NCI-H2196 treated with DMSO at 0.1 percent for 48 hours (cell line): ENCODE measurements around the gene DSCAML1.

Experiments
- DNase-seq: peaks from one replicate; lab custom pipeline; 2025; ENCODE audit not compliant: unreplicated experiment; lab: John Stamatoyannopoulos, UW

The DSCAML1 gene

GRCh38 chr11:117795638-117796455, 1.2 kb downstream of the DSCAML1 start:
- no peak for DNase-seq

GRCh38 chr11:117794772-117795629, 2.0 kb downstream of the DSCAML1 start:
- DNase-seq, result no peak

DNA sequence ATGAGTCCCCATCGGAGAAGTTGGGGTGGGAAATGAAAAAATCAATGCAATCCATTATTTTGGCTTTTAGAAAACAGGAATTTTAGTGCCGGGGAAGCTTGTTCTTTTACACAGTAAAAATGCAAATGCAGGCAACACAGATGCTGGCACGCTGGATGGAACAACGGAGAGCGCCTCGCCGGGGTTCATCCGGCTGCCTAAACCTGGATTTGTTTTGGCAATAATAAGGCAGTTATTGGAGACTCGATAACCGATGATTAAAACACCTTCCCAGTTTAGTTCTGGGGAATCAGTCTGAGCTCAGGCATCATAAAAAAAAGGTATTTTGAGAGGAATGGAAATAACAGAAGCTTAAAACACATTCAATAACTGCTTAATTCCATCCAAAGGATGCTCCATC, 2.9 kb downstream of the DSCAML1 start:
- DNase-seq, result no peak

DNA sequence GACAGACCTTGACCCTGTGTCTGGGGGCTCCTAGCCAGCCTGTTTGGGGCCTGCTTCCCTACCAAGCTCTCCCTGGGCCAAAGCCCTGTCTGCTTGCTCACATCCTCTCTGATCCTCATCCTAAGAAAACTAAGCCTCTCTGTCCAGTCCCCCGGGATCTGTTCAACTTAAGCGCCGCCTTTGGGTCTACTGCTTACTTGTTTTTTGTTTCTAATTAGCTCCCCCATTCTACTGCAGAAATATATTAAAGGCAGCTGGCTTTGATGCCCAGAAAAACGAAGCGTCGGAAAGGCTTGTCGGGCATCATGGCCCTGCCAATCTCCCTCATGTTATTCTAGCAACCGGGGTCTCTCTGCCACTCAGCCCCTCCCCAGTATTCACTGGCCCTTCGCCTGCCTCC, 3.4 kb downstream of the DSCAML1 start:
- DNase-seq, result no peak

DNA sequence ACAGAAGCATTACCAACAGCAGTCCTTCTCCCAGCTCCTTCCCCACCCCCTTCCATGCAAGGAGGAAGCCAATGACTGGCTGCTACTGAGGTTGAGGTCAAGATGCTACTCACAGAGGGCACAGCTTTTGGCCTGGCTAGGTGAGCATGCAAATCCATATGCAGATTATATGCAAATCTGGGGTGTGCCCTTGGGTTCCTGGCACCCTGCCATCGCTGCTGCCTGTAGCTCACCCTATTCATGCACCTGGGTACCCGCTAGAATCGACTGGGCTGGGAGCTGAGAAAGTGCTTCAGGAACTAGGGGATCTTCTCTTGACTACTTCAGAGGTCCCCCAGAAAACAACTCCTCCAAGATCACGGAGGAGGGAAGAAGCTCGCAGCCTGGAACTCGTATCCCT, 4.0 kb downstream of the DSCAML1 start:
- no peak for DNase-seq

- no peak for DNase-seq
Measured at GRCh38 chr11:117792241-117792640, 4.8 kb downstream of the DSCAML1 start.

DNA sequence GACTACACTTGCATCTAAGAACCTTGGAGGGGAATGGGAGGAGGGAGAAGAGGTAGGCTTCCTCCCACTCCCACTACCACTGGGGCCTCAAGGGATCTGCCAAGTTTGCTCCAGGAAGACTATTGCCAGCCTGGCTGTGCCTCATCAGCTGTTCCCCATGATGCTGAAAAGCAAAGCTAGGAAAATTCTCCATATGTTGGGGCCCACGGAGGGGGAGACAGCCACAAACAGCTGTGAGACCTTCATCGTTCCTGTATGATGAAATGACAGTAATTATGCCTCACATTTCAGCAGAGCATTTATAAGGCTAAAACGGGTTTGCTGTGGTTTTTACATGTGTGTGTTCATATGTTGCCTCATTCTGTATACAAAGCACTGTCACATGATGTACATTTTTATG, 6.7 kb downstream of the DSCAML1 start:
- DNase-seq, result no peak

DNA sequence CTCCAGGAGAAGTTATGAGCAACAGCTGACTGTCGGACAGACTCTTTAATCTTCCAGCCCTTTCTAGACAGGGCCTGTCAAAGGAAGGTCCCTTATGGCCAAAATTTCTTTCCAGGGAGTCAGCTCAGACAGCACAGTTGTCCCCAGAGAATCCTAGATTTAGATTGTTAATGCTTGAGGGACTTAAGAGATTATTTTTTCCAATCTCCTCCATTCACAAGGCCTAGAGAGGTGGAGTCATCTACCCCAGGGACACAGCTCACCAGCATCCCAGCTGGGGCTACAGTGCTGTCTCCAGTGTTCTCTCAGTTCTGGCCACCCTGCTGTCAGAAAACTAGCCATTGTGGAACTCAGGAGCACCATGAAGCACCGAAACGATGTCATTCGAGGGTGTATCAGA, 7.8 kb downstream of the DSCAML1 start:
- DNase-seq, result no peak

DNA sequence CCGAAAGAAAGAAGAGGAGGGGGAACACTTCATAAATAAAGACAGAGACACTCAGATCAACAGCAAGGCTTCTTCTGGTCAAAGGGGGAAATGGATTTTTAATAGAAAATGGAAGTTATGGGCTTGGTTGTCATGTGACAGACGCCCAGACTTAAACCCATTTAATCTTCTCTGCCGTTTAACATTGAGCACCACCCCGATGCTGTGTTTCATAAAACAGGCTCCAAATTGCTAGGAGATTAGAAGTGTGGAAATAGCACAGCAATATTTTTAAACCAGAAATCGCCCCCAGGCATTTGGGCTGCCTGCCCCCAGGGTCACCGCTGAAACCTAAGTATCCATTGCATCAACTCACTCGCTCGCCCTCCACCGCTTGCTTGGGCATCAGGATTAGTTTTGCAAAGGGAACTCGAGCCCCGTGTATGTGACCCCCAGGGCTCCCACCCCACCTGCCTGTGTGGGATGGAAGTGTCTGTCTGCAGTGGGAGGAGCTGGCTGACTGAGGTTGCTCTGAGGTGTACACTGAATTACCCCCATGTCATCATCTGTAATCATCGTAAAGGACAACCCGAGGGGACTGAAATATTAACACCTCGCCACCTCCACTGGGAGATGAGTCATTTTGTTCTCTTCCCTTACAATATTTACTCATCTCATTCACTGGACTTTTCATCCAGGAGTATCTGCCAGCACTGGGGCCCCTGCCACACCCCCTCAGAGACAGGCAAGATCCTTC, 10.7 kb downstream of the DSCAML1 start:
- peak; percentile 24 for DNase-seq

DNA sequence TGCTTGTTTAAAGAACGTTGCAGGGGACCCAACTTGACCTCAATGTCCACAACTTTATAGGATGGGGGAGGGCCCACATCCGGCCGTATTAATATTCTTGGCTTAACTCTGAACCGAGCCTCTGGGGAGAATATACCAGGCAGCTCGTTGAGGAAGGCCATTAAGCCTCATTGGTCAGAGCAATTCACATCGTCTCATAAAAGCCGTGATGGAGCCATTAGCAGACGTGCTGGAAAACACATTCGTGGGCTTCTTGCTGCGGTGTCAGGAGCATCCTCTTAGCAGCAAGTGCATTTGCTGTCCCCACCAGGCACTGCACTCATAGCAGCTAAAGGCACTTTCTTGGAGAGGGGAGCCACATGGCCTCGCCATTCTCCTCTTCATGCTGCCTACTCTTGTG, 14.9 kb downstream of the DSCAML1 start:
- no peak for DNase-seq

GRCh38 chr11:117781627-117782026, 15.4 kb downstream of the DSCAML1 start:
- no peak for DNase-seq

DNA sequence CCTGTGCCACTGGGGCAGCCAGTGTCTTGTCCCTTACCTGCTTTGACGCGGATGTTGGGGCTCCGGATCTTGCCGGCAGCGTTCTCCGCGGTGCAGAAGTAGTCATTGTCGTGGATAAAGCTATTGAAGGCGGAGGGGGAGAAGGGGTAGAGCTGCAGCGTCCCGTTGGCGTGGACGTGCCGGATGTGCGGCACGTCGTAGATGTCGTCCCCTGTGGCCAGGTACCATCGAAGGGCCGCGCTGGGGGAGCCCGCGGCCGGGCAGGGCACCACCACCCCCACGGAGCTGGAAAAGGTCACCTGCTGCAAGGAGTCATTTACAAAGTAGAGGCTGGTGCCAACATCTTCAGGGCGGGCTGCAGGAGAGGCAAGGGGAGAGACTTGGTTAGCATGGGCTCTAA, 16.6 kb downstream of the DSCAML1 start:
- DNase-seq, result no peak

DNA sequence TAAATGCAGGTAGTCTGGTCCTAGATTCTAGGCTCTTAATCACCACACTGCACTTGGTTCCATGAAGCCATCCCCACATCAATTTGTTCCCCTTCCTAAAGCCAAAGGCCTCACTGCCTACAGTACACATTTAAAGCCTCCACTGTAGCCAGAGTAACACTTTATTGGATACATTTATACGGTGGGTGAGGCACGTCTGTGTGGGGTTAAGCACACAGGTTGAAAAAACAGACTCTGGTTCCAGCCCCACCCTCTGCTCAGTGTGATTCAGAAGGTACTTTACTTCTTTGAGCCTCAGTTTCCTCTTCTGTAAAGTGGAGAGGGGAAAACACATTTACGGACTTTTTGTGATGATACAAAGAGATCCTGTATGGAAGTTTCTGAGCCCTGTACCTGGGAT, 22.5 kb downstream of the DSCAML1 start:
- no peak for DNase-seq

- DNase-seq, result no peak
Measured at GRCh38 chr11:117772360-117772759, 24.7 kb downstream of the DSCAML1 start.

DNA sequence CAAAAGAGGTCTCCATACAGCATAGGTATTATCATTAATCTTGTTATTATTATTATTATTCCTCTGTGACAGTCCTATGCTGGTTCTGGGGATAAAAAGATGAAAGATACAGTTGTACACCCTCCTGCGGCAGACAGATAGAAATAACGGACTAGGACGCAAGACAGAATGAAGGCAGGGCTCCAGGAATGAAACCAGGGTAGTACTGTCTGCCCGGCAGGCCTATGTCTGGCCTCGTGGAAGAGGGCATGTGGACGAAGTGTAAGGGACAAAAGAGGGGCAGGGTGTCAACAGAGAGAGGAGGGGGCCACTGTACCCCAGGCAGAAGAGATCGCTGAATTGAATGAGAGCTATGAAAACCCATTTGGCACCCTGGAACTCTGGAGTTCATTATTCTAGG, 25.2 kb downstream of the DSCAML1 start:
- DNase-seq, result no peak

GRCh38 chr11:117771197-117771596, 25.8 kb downstream of the DSCAML1 start:
- DNase-seq, result no peak

GRCh38 chr11:117770061-117770460, 27.0 kb downstream of the DSCAML1 start:
- no peak for DNase-seq

GRCh38 chr11:117769533-117769932, 27.5 kb downstream of the DSCAML1 start:
- no peak for DNase-seq

GRCh38 chr11:117768506-117768905, 28.5 kb downstream of the DSCAML1 start:
- DNase-seq, result no peak

- no peak for DNase-seq
Measured at GRCh38 chr11:117767071-117767470, 29.9 kb downstream of the DSCAML1 start.

DNA sequence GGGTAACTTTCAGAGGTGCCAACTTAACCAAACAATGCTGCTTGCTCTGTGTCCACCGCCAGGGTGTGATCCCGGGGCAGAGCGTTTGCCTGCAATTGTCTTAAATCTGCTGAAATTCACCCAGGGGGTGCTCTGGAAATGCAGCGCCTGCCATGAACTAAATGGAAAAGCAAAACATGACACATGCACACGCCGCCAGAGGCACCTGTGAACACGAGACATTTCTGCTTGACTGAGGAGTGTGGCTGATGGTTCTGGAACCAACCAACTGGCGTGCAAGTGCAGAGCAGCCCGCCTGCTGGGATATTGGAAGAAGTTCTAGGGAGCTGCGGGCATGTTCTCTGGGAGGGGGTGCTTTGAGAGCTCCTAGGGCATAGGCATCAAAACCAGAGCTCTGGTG, 30.4 kb downstream of the DSCAML1 start:
- DNase-seq, result no peak

- DNase-seq, result no peak
Measured at GRCh38 chr11:117766026-117766425, 31.0 kb downstream of the DSCAML1 start.
